Activated CD8-positive, alpha-beta memory T cell treated with anti-CD3 and anti-CD28 coated beads for 24 hours (primary cell): Measurements from ENCODE around the gene HIPK2.
"Not testable (repeated sequence)": the region's sequence is repeated elsewhere in the genome, so short reads cannot be mapped to it uniquely, and the experiment has no call there.

ENCODE experiments used
- DNase-seq: peaks from one replicate; pipeline ENCODE4 v3.0.0-alpha.2; 2020

HIPK2 gene

GRCh38 chr7:139692723-139693122 lies 85.1 kb downstream of the HIPK2 start:
- DNase-seq: no peak

- DNase-seq: no peak
Measured at GRCh38 chr7:139691253-139691781, 86.5 kb downstream of the HIPK2 start.

- DNase-seq: no peak
Measured at GRCh38 chr7:139687980-139688632, 89.7 kb downstream of the HIPK2 start.

GRCh38 chr7:139687211-139687954 lies 90.4 kb downstream of the HIPK2 start:
- no peak for DNase-seq

GRCh38 chr7:139683137-139683921 lies 94.5 kb downstream of the HIPK2 start:
- DNase-seq: no peak

GRCh38 chr7:139682136-139683013 lies 95.4 kb downstream of the HIPK2 start:
- DNase-seq: peak; percentile 69

- DNase-seq: no peak
Measured at GRCh38 chr7:139681812-139682135, 96.0 kb downstream of the HIPK2 start.

- DNase-seq: no peak
Measured at GRCh38 chr7:139681463-139681755, 96.4 kb downstream of the HIPK2 start.

GRCh38 chr7:139680676-139681462 lies 96.9 kb downstream of the HIPK2 start:
- peak; percentile 86 for DNase-seq

GRCh38 chr7:139679731-139680594 lies 97.8 kb downstream of the HIPK2 start:
- DNase-seq: no peak

- no peak for DNase-seq
Measured at GRCh38 chr7:139676390-139676789, 101.4 kb downstream of the HIPK2 start.

GRCh38 chr7:139675127-139676125 lies 102.4 kb downstream of the HIPK2 start:
- no peak for DNase-seq

GRCh38 chr7:139674752-139675126 lies 103.1 kb downstream of the HIPK2 start:
- no peak for DNase-seq

- no peak for DNase-seq
Measured at GRCh38 chr7:139674341-139674740, 103.5 kb downstream of the HIPK2 start.

GRCh38 chr7:139673762-139674161 lies 104.0 kb downstream of the HIPK2 start:
- DNase-seq: no peak

GRCh38 chr7:139673230-139673629 lies 104.6 kb downstream of the HIPK2 start:
- peak; percentile 66 for DNase-seq

- DNase-seq: no peak
Measured at GRCh38 chr7:139671967-139672366, 105.8 kb downstream of the HIPK2 start.

GRCh38 chr7:139670662-139671061 lies 107.1 kb downstream of the HIPK2 start:
- DNase-seq: not testable (repeated sequence)
